HepG2 (cell line): ENCODE data around the gene NRP1. TPM values are rescaled to one million over a fixed set of nuclear protein-coding genes. Genes with fewer than 3 reads are reported as not detected.

Experiments used
- AKNA ChIP-seq: sonication (generic); formaldehyde crosslinking; IDR thresholded peaks from 2 replicates; pipeline ENCODE4 v1.4.0; 2020; ENCODE audit warnings: missing genetic modification reagents, borderline replicate concordance
- CEBPG ChIP-seq: IDR thresholded peaks from 2 replicates; pipeline ENCODE4 v1.6.1; 2016
- ERF ChIP-seq: IDR thresholded peaks from 2 replicates; pipeline ENCODE4 v1.6.1; 2018; ENCODE audit warnings: missing biosample characterization, missing genetic modification reagents
- FOXA1 ChIP-seq, 2 experiments: fragments of 450-650 bp in 1 of 2; sonication (generic) in 1 of 2; formaldehyde crosslinking in 1 of 2; IDR thresholded peaks; 2 replicates each; pipeline versions ENCODE4 v1.4.0 to v1.6.1; 2016 to 2020; ENCODE audit warnings: missing genetic modification reagents in 1 of 2
- MBNL3 ChIP-seq: fragments of 250-450 bp; sonication (Bioruptor Pico); conservative IDR thresholded peaks from 2 replicates; pipeline ENCODE4 v1.8.0; 2022; ENCODE audit warnings: mild to moderate bottlenecking, inconsistent platforms
- MIER2 ChIP-seq: IDR thresholded peaks from 2 replicates; pipeline ENCODE4 v1.6.1; 2016; ENCODE audit warnings: missing biosample characterization, missing genetic modification reagents
- NFIB ChIP-seq: sonication (generic); formaldehyde crosslinking; IDR thresholded peaks from 2 replicates; pipeline ENCODE4 v1.9.0; 2021; ENCODE audit warnings: missing genetic modification reagents, mild to moderate bottlenecking, borderline replicate concordance
- RAD21 ChIP-seq: fragments of 450-650 bp; formaldehyde crosslinking; IDR thresholded peaks from 2 replicates; pipeline ENCODE4 v1.5.0; 2020; ENCODE audit warnings: mild to moderate bottlenecking
- TFDP2 ChIP-seq: sonication (generic); formaldehyde crosslinking; IDR thresholded peaks from 2 replicates; pipeline ENCODE4 v1.4.0; 2020; ENCODE audit warnings: missing genetic modification reagents
- TFE3 ChIP-seq: IDR thresholded peaks from 2 replicates; pipeline ENCODE4 v1.6.1; 2016
- THRA ChIP-seq: sonication (generic); formaldehyde crosslinking; IDR thresholded peaks from 2 replicates; pipeline ENCODE4 v1.4.0; 2020; ENCODE audit warnings: missing genetic modification reagents, borderline replicate concordance
- ZNF18 ChIP-seq: sonication (generic); formaldehyde crosslinking; IDR thresholded peaks from 2 replicates; pipeline ENCODE4 v1.8.0; 2022; ENCODE audit warnings: mild to moderate bottlenecking, missing genetic modification reagents; ENCODE audit not compliant: insufficient replicate concordance
- ZNF263 ChIP-seq: sonication (generic); formaldehyde crosslinking; IDR thresholded peaks from 2 replicates; pipeline ENCODE4 v1.4.0; 2020; ENCODE audit warnings: missing genetic modification reagents
- ZNF275 ChIP-seq: sonication (generic); formaldehyde crosslinking; IDR thresholded peaks from 2 replicates; pipeline ENCODE4 v1.8.0; 2022; ENCODE audit warnings: missing genetic modification reagents, mild to moderate bottlenecking, inconsistent platforms, borderline replicate concordance
- ZNF564 ChIP-seq: sonication (generic); formaldehyde crosslinking; IDR thresholded peaks from 2 replicates; pipeline ENCODE4 v1.8.1; 2023; ENCODE audit warnings: mild to moderate bottlenecking, missing genetic modification reagents
- polyA plus RNA-seq, 8 experiments: library from polyadenylated mRNA; depleted of rRNA in 3 of 8; stranded (reverse) in 7 of 8; unstranded in 1 of 8; fragments of >200 nt; fragmentation: Illumina TruSeq in 4 of 8; extraction: Trizol in 4 of 8; gene quantifications; 2 replicates each; pipeline versions ENCODE4 v1.2.1 to v1.2.3, GENCODE V29; 2011 to 2016; ENCODE audit warnings: low read depth in 4 of 8, missing spikeins in 1 of 8, mixed read lengths in 1 of 8; ENCODE audit not compliant: insufficient read depth in 1 of 8
- total RNA-seq, 5 experiments: library from RNA; depleted of rRNA; stranded (reverse); fragments of >200 nt; fragmentation: Illumina TruSeq; extraction: Trizol; gene quantifications; 2 replicates each; pipeline ENCODE4 v1.2.3, GENCODE V29; 2016; ENCODE audit warnings: low read depth in 1 of 5

NRP1 gene
- total and polyA plus RNA-seq, 2 of the 13 experiments (the other 11 are each of a cell fraction or from before 2014, with no cell fraction given), result 5.3 to 5.8 TPM

- no peak for TF ChIP-seq ZNF18 (CRISPR knock-in tag)
- TF ChIP-seq THRA (CRISPR knock-in tag), result peak; percentile 65; the same call in 1 of the 2 replicates
- no peak for TF ChIP-seq AKNA (CRISPR knock-in tag)
- TF ChIP-seq TFDP2 (CRISPR knock-in tag), result peak; percentile 38; the same call in 1 of the 2 replicates
- peak; percentile 75 for TF ChIP-seq FOXA1 (IDR thresholded peaks at IDR 0.05)
- TF ChIP-seq FOXA1 (CRISPR knock-in tag; IDR thresholded peaks at IDR 0.05), result peak; percentile 91
- no peak for TF ChIP-seq NFIB (CRISPR knock-in tag)
- peak; percentile 79 for TF ChIP-seq TFE3
- no peak for TF ChIP-seq RAD21
- 0 out of 2 replicates have a peak, but pooled peaks have one; percentile 60 for TF ChIP-seq ERF (CRISPR knock-in tag)
- no peak for TF ChIP-seq MBNL3 (CRISPR knock-in tag)
- peak; percentile 39; the same call in 1 of the 2 replicates for TF ChIP-seq CEBPG (CRISPR knock-in tag)
- no peak for TF ChIP-seq ZNF263 (CRISPR knock-in tag)
- TF ChIP-seq ZNF275 (CRISPR knock-in tag), result no peak
- no peak for TF ChIP-seq ZNF564
- peak; percentile 30; the same call in 1 of the 2 replicates for TF ChIP-seq MIER2 (CRISPR knock-in tag)
These were observed 138.7 kb downstream of the NRP1 start (continued) for GRCh38 chr10:33195608-33196376.
